OCI-LY3 (cell line): ENCODE data around the gene GDE1.

Experiments
- CTCF ChIP-seq: fragments of 200-600, 300-600 bp; sonication (generic); IDR thresholded peaks from 2 replicates; pipeline ENCODE4 v1.5.1; 2014; ENCODE audit warnings: antibody characterized with exemption, low read length, low read depth
- EZH2phosphoT487 ChIP-seq: fragments of 200-600 bp; shearing (Covaris generic); IDR thresholded peaks from 2 replicates; pipeline ENCODE4 v1.6.1; 2018; ENCODE audit warnings: antibody characterized with exemption, mixed run types, low read depth

GRCh38 chr16:19481296-19481695 is 40.6 kb downstream of the GDE1 start:
- TF ChIP-seq CTCF (no peak), EZH2phosphoT487 (no peak)
